HUES64 (cell line): ENCODE measurements around the gene GPD1L.

Source experiments
- H3K27ac ChIP-seq: 2 replicates; pipeline ENCODE4 v1.7.0; 2013; ENCODE audit warnings: low read depth, low read length, inconsistent platforms
- H3K27me3 ChIP-seq: 2 replicates; pipeline ENCODE4 v1.6.1; 2013; ENCODE audit warnings: mild to moderate bottlenecking, low read length; ENCODE audit not compliant: insufficient read depth
- H3K36me3 ChIP-seq: 2 replicates; pipeline ENCODE4 v1.6.1; 2013; ENCODE audit warnings: mild to moderate bottlenecking, low read length; ENCODE audit not compliant: insufficient read depth
- H3K4me1 ChIP-seq: 2 replicates; pipeline ENCODE4 v1.6.1; 2013; ENCODE audit warnings: mild to moderate bottlenecking, low read length, moderate library complexity; ENCODE audit not compliant: insufficient read depth
- H3K4me3 ChIP-seq: 2 replicates; pipeline ENCODE4 v1.5.1; 2013; ENCODE audit warnings: mild to moderate bottlenecking, low read length, moderate library complexity
- H3K9ac ChIP-seq: 2 replicates; pipeline ENCODE4 v1.6.1; 2013; ENCODE audit warnings: mild to moderate bottlenecking, low read depth, low read length
- H3K9me3 ChIP-seq: 2 replicates; pipeline ENCODE4 v1.6.1; 2013; ENCODE audit warnings: low read depth, low read length; ENCODE audit not compliant: insufficient read depth
- WGBS: fragments of 150-250, 120-280 bp; methylation state at CpG from one replicate; pipeline ENCODE4 v1.1.7; 2013; ENCODE audit warnings: missing lambda C conversion rate; 5-methylcytosine and 5-hydroxymethylcytosine counted together

GPD1L gene

DNA sequence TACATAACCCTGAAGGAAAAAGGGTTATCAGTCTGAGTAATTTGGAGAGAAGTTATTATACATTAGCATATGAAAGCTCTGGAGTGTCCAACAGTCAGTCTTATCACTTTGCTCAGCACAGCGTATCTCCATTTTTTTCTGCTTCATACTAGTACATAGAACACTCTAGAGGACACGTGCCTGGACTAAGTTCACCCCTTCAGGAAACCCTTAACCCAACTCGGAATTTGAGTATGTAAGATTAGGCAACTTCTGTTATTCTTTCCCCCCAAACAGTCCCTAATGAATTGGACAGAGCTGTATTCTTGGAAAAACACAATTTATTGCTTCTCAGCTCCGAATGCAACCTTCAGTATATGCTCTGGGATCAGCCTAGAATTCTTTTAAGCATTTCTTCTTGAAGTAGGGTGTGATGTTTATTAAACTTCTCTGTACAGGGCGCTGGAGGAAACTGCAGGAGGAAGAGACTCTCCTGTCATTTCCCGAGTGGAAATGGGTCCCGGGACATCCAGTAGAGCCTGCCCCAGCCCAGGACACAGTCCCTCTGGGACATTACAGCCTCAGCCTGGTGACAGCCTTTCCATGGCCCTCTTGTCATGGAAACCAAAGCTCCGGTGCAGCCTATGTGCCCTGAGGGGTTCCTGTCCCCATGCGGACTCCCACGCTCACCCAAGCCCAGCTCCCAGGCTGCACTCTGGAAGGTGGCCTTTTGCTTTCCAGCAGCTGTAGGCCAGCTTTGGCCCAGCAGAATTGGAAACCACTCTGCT lies 94.8 kb downstream of the GPD1L start:
- Histone ChIP-seq H3K4me1 (no peaks in the 10 kb centered on the region), H3K9ac (no peak overlapping the region), H3K36me3 (no peaks in the 10 kb centered on the region), H3K27me3 (no peaks in the 10 kb centered on the region), H3K4me3 (no peak overlapping the region), H3K9me3 (no peaks in the 10 kb centered on the region), H3K27ac (no peak overlapping the region)
- WGBS: 92% methylated on average over 10 of the region's 10 CpGs

DNA sequence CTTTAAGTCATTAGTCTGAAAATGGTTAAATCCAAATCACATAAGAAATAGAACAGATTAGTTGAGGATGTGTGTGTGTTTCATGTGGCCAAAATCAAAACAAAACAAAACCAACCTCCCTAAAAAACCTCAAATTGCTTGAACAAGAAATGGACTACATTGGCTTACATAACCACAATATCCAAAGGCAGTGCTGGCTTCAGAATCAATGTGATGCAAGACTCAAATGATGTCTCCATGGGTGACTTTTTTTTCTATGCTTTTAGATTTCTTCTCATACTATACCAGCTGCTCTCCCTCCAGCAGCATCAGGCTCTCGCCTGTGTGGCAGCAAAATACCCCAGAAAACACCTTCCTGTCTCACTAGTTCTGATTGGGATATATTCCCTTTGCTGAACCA lies 96.1 kb downstream of the GPD1L start:
- H3K4me3 ChIP-seq: no peak overlapping the region
- H3K9ac ChIP-seq: no peak overlapping the region
- no peaks in the 10 kb centered on the region for H3K36me3 ChIP-seq
- H3K27me3 ChIP-seq: no peaks in the 10 kb centered on the region
- whole genome bisulfite sequencing: 100% methylated on average over 1 of the region's 1 CpG
- no peaks in the 10 kb centered on the region for H3K9me3 ChIP-seq
- H3K4me1 ChIP-seq: no peaks in the 10 kb centered on the region
- H3K27ac ChIP-seq: no peak overlapping the region

DNA sequence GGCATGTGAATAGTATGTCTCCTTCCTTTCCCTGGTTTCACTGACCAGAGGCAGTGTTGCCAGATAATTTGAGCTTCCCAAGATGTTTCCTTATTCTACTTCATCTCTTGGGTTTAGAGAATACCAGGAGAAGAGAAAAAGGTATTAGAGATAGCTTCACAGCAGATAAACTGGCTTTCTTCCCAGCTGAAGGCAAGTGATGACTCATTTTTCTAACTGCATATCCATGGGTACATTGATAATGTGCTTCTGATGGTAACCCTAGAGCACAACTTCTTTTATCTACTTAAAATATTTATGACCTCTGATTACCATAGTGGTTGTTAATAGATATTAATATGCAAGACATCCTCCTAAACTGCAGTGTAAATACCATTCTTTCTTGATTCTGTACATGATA lies 97.4 kb downstream of the GPD1L start:
- Histone ChIP-seq H3K27me3 (no peaks in the 10 kb centered on the region), H3K27ac (no peak overlapping the region), H3K36me3 (no peaks in the 10 kb centered on the region), H3K9ac (no peak overlapping the region), H3K4me3 (no peak overlapping the region), H3K9me3 (no peaks in the 10 kb centered on the region), H3K4me1 (no peaks in the 10 kb centered on the region)

DNA sequence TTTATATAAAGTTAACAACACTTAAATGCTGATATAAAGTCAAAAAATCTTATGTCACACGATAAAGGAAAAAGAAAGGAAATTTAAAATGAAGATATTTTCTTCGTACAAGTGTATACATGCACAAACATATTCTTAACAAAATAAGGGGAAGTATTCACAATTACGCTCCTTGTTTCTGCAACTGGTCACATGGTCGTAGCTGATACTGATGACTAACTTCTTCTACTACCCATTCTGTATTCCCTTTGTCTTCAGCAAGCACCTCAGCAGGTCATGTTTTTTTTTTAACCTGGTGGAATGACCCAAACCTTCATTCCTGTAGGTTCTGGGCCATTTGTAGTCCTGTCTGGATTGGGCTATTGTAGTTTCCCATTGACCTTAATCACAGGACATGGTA lies 102.0 kb downstream of the GPD1L start:
- Histone ChIP-seq H3K27ac (no peak overlapping the region), H3K9ac (no peak overlapping the region)
- WGBS: 97% methylated on average over 4 of the region's 4 CpGs

DNA sequence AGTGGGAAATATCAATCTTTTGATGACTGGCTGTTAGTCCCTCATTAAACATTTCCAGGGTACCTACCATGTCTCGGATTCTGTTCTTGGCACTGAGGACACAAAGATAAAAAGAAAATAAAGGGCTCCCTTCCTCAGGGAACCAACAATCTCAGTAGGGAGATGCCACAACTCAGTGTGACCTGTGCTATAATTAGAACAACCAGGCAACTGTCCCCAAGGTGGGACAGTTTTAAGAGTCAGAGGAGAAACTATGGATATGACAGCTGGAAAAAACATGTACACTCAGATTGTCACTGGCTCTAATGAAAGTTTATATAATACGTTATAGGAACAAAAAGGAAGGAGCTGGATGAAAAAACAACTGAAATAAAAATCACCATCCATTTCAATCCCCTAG lies 108.8 kb downstream of the GPD1L start:
- 82% methylated on average over 1 of the region's 2 CpGs for WGBS
- Histone ChIP-seq H3K4me1 (no peaks in the 10 kb centered on the region), H3K9me3 (no peaks in the 10 kb centered on the region), H3K27me3 (no peaks in the 10 kb centered on the region), H3K4me3 (no peak overlapping the region), H3K9ac (no peak overlapping the region), H3K36me3 (no peaks in the 10 kb centered on the region), H3K27ac (no peak overlapping the region)

More for the DNA sequence above, 102.0 kb downstream of the GPD1L start:
- Histone ChIP-seq H3K36me3 (no peaks in the 10 kb centered on the region), H3K9me3 (no peaks in the 10 kb centered on the region), H3K4me3 (no peak overlapping the region), H3K27me3 (no peaks in the 10 kb centered on the region), H3K4me1 (no peaks in the 10 kb centered on the region)

DNA sequence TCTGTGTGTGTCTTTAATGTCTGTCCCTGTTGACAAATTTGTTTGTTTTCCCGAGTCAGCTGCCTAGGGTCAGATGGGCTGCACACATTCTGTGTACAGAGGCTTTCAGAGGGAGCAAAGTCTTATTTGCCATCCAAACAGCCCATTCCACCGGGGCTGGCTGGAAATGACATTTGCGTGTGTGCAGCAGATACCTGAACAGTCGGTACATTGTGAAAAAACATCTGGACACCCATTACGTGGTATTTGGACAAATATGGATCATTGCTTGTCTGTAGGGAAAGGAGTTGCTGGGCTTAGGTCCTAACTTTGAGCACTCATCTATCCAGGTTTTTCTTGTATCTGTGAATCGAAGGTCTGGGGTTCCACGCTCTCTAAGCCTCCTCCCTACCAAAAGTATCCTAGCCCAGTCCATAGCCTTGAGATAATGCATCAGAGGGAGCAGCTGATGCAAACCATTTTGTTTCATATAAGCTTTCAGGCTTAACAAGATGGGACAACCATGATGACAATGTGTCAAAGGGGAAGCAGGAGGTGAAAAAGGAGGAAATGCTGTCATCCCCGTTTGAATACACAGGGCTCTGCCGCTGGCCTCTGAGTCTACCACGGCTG lies 109.9 kb downstream of the GPD1L start:
- Histone ChIP-seq H3K27ac (no peak overlapping the region), H3K36me3 (no peaks in the 10 kb centered on the region), H3K9me3 (no peaks in the 10 kb centered on the region), H3K4me3 (no peak overlapping the region), H3K4me1 (no peaks in the 10 kb centered on the region), H3K9ac (no peak overlapping the region), H3K27me3 (no peaks in the 10 kb centered on the region)
- WGBS: 70% methylated on average over 9 of the region's 10 CpGs

DNA sequence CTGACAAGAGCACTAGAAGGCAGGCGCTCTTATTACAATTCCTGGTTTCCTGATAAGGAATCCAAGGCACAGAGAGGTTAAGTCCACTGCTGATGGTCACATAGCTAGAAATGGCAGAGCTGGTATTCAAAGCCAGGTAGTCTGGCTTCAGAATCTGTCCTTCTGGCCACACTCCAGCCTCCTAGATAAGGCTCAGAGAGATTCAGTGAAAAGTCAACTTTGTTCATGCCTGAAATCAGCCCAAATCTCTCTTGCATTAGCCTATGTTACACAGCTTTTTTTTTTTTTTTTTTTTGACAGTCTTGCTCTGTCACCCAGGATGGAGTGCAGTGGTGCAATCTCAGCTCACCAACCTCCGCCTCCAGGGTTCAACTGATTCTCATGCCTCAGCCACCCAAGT lies 110.9 kb downstream of the GPD1L start:
- no peaks in the 10 kb centered on the region for H3K36me3 ChIP-seq
- whole genome bisulfite sequencing: 93% methylated on average over 2 of the region's 2 CpGs
- H3K4me1 ChIP-seq: no peaks in the 10 kb centered on the region
- H3K9me3 ChIP-seq: no peaks in the 10 kb centered on the region
- H3K4me3 ChIP-seq: no peak overlapping the region
- H3K27ac ChIP-seq: no peak overlapping the region
- H3K9ac ChIP-seq: no peak overlapping the region
- no peaks in the 10 kb centered on the region for H3K27me3 ChIP-seq
